Smooth muscle cell (in vitro differentiated cells): ENCODE results near the gene USP47. TPM values are rescaled to one million over a fixed set of nuclear protein-coding genes. Genes with fewer than 3 reads are reported as not detected.

Experiments
- DNase-seq: peaks from one replicate; lab custom pipeline; 2025; ENCODE audit not compliant: unreplicated experiment; lab: John Stamatoyannopoulos, UW
- H2AFZ ChIP-seq: fragments of 200-600 bp; sonication (generic); 2 replicates; pipeline ENCODE4 v1.6.0; 2016; ENCODE audit warnings: antibody characterized with exemption, low read depth, mild to moderate bottlenecking
- H3F3A ChIP-seq: fragments of 200-600 bp; sonication (generic); 2 replicates; pipeline ENCODE4 v1.6.0; 2017; ENCODE audit warnings: antibody characterized with exemption, low read depth
- H3K27ac ChIP-seq: fragments of 200-600 bp; sonication (generic); 2 replicates; pipeline ENCODE4 v1.5.1; 2016; ENCODE audit warnings: low read depth, mild to moderate bottlenecking
- H3K27me3 ChIP-seq: fragments of 200-600 bp; sonication (generic); 2 replicates; pipeline ENCODE4 v1.6.1; 2016; ENCODE audit warnings: low read depth, mild to moderate bottlenecking
- H3K36me3 ChIP-seq: fragments of 200-600 bp; sonication (generic); 2 replicates; pipeline ENCODE4 v1.5.1; 2016; ENCODE audit warnings: low read depth
- H3K4me1 ChIP-seq: fragments of 200-600 bp; sonication (generic); 2 replicates; pipeline ENCODE4 v1.5.1; 2016; ENCODE audit warnings: low read depth
- H3K4me2 ChIP-seq: fragments of 200-600 bp; sonication (generic); 2 replicates; pipeline ENCODE4 v1.6.0; 2016; ENCODE audit warnings: mild to moderate bottlenecking
- H3K4me3 ChIP-seq: fragments of 200-600 bp; sonication (generic); 2 replicates; pipeline ENCODE4 v1.5.1; 2016; ENCODE audit warnings: mild to moderate bottlenecking
- H3K79me2 ChIP-seq: fragments of 200-600 bp; sonication (generic); 2 replicates; pipeline ENCODE4 v1.6.0; 2016; ENCODE audit warnings: low read depth, mild to moderate bottlenecking
- H3K9ac ChIP-seq: fragments of 200-600 bp; sonication (generic); 2 replicates; pipeline ENCODE4 v1.6.0; 2016; ENCODE audit warnings: low read depth
- H3K9me3 ChIP-seq: fragments of 200-600 bp; sonication (generic); replicated peaks from 2 replicates; pipeline ENCODE4 v1.5.1; 2016; ENCODE audit warnings: low read depth
- H4K20me1 ChIP-seq: fragments of 200-600 bp; sonication (generic); 2 replicates; pipeline ENCODE4 v1.6.0; 2016; ENCODE audit warnings: low read depth
- CTCF ChIP-seq: fragments of 200-600 bp; sonication (generic); IDR thresholded peaks from 2 replicates; pipeline ENCODE4 v1.5.1; 2017; ENCODE audit warnings: borderline replicate concordance, mild to moderate bottlenecking, antibody characterized with exemption; ENCODE audit not compliant: insufficient read depth, poor library complexity, severe bottlenecking
- WGBS: methylation state at CpG from one replicate; pipeline ENCODE4 v1.1.7; 2016; ENCODE audit warnings: low lambda C conversion rate; 5-methylcytosine and 5-hydroxymethylcytosine counted together
- polyA plus RNA-seq: library from polyadenylated mRNA; unstranded; fragments of >200 nt; fragmentation: Nextera tagmentation; extraction: Ambion mirVana; gene quantifications from 2 replicates; pipeline ENCODE4 v1.2.1, GENCODE V29; 2016
- total RNA-seq: library from RNA; depleted of rRNA; stranded (reverse); fragments of >200 nt; gene quantifications from 2 replicates; pipeline ENCODE4 v1.2.3, GENCODE V29; 2014

USP47 gene
- total and polyA plus RNA-seq, 2 experiments from 2014 or later = 38.0 to 75.3 TPM

GRCh38 chr11:11884774-11885481 lies 43.2 kb downstream of the USP47 start:
- Histone ChIP-seq H3K9me3 (no peaks in the 10 kb centered on the region), H3K36me3 (peaks cover 24% of the 10 kb centered on the region), H3K4me2 (no peak overlapping the region), H3K4me1 (no peaks in the 10 kb centered on the region), H3K27ac (no peak overlapping the region), H2AFZ (no peak overlapping the region), H3K4me3 (no peak overlapping the region), H3K79me2 (peaks cover 40% of the 10 kb centered on the region), H3K9ac (no peak overlapping the region), H3K27me3 (no peaks in the 10 kb centered on the region), H3F3A (no peaks in the 10 kb centered on the region), H4K20me1 (peaks cover 46% of the 10 kb centered on the region)
- WGBS = 98% methylated on average over 7 of the region's 7 CpGs
- no peak for TF ChIP-seq CTCF
- DNase-seq = no peak

DNA sequence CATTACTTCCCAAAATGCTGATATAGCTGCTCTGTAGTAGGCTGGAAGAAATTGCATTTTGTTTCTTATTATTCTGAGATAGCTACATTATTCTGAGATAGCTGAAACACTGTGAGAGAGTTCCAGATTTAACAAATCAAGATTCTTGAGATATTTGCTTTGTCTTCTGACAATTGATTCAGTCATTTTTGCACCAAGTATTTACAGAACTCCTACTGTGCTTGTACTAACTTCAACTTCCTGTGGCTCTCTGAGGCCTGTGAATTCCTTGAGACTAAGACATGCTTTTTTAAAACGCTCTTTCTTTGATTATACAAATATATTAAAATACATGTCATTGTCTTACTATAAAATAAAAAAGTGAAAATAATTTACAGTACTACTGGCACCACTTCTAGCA lies 52.7 kb downstream of the USP47 start:
- Histone ChIP-seq H3K27ac (no peak overlapping the region), H4K20me1 (peaks cover 70% of the 10 kb centered on the region), H3K9me3 (no peaks in the 10 kb centered on the region), H3F3A (no peaks in the 10 kb centered on the region), H3K27me3 (no peaks in the 10 kb centered on the region), H3K4me3 (no peak overlapping the region), H3K79me2 (peaks cover 12% of the 10 kb centered on the region), H3K36me3 (peaks cover 11% of the 10 kb centered on the region), H2AFZ (no peak overlapping the region), H3K4me2 (no peak overlapping the region), H3K4me1 (no peaks in the 10 kb centered on the region), H3K9ac (no peak overlapping the region)
- DNase-seq = no peak
- 77% methylated on average over 1 of the region's 1 CpG for WGBS
- no peak for TF ChIP-seq CTCF

GRCh38 chr11:11895672-11896071 lies 53.9 kb downstream of the USP47 start:
- H3K4me3 ChIP-seq = no peak overlapping the region
- no peaks in the 10 kb centered on the region for H3K4me1 ChIP-seq
- H3F3A ChIP-seq = no peaks in the 10 kb centered on the region
- no peaks in the 10 kb centered on the region for H3K27me3 ChIP-seq
- peaks cover 12% of the 10 kb centered on the region for H3K79me2 ChIP-seq
- H4K20me1 ChIP-seq = peaks cover 62% of the 10 kb centered on the region
- no peak overlapping the region for H3K27ac ChIP-seq
- no peak overlapping the region for H2AFZ ChIP-seq
- H3K9me3 ChIP-seq = no peaks in the 10 kb centered on the region
- H3K36me3 ChIP-seq = peaks cover 15% of the 10 kb centered on the region
- peak; percentile 10 for TF ChIP-seq CTCF
- H3K4me2 ChIP-seq = no peak overlapping the region
- no peak overlapping the region for H3K9ac ChIP-seq
- no peak for DNase-seq
- WGBS = 91% methylated on average over 1 of the region's 1 CpG

GRCh38 chr11:11898648-11899047 lies 56.9 kb downstream of the USP47 start:
- no peaks in the 10 kb centered on the region for H3K27me3 ChIP-seq
- no peak for TF ChIP-seq CTCF
- peaks cover 20% of the 10 kb centered on the region for H3K36me3 ChIP-seq
- no peaks in the 10 kb centered on the region for H3K4me1 ChIP-seq
- H2AFZ ChIP-seq = no peak overlapping the region
- no peak overlapping the region for H3K4me3 ChIP-seq
- no peaks in the 10 kb centered on the region for H3K9me3 ChIP-seq
- peaks cover 41% of the 10 kb centered on the region for H4K20me1 ChIP-seq
- H3F3A ChIP-seq = no peaks in the 10 kb centered on the region
- 94% methylated on average over 2 of the region's 2 CpGs for WGBS
- H3K79me2 ChIP-seq = peaks cover 3% of the 10 kb centered on the region
- no peak for DNase-seq
- H3K4me2 ChIP-seq = no peak overlapping the region
- no peak overlapping the region for H3K27ac ChIP-seq
- H3K9ac ChIP-seq = no peak overlapping the region
